Smooth muscle cell (in vitro differentiated cells): ENCODE results near the gene AK8. TPM values are rescaled to one million over a fixed set of nuclear protein-coding genes. Genes with fewer than 3 reads are reported as not detected.

Experiments
- DNase-seq: peaks from one replicate; lab custom pipeline; 2025; ENCODE audit not compliant: unreplicated experiment; lab: John Stamatoyannopoulos, UW
- H2AFZ ChIP-seq: fragments of 200-600 bp; sonication (generic); 2 replicates; pipeline ENCODE4 v1.6.0; 2016; ENCODE audit warnings: antibody characterized with exemption, low read depth, mild to moderate bottlenecking
- H3F3A ChIP-seq: fragments of 200-600 bp; sonication (generic); 2 replicates; pipeline ENCODE4 v1.6.0; 2017; ENCODE audit warnings: antibody characterized with exemption, low read depth
- H3K27ac ChIP-seq: fragments of 200-600 bp; sonication (generic); 2 replicates; pipeline ENCODE4 v1.5.1; 2016; ENCODE audit warnings: low read depth, mild to moderate bottlenecking
- H3K27me3 ChIP-seq: fragments of 200-600 bp; sonication (generic); 2 replicates; pipeline ENCODE4 v1.6.1; 2016; ENCODE audit warnings: low read depth, mild to moderate bottlenecking
- H3K36me3 ChIP-seq: fragments of 200-600 bp; sonication (generic); 2 replicates; pipeline ENCODE4 v1.5.1; 2016; ENCODE audit warnings: low read depth
- H3K4me1 ChIP-seq: fragments of 200-600 bp; sonication (generic); 2 replicates; pipeline ENCODE4 v1.5.1; 2016; ENCODE audit warnings: low read depth
- H3K4me2 ChIP-seq: fragments of 200-600 bp; sonication (generic); 2 replicates; pipeline ENCODE4 v1.6.0; 2016; ENCODE audit warnings: mild to moderate bottlenecking
- H3K4me3 ChIP-seq: fragments of 200-600 bp; sonication (generic); 2 replicates; pipeline ENCODE4 v1.5.1; 2016; ENCODE audit warnings: mild to moderate bottlenecking
- H3K79me2 ChIP-seq: fragments of 200-600 bp; sonication (generic); 2 replicates; pipeline ENCODE4 v1.6.0; 2016; ENCODE audit warnings: low read depth, mild to moderate bottlenecking
- H3K9ac ChIP-seq: fragments of 200-600 bp; sonication (generic); 2 replicates; pipeline ENCODE4 v1.6.0; 2016; ENCODE audit warnings: low read depth
- H3K9me3 ChIP-seq: fragments of 200-600 bp; sonication (generic); replicated peaks from 2 replicates; pipeline ENCODE4 v1.5.1; 2016; ENCODE audit warnings: low read depth
- H4K20me1 ChIP-seq: fragments of 200-600 bp; sonication (generic); 2 replicates; pipeline ENCODE4 v1.6.0; 2016; ENCODE audit warnings: low read depth
- CTCF ChIP-seq: fragments of 200-600 bp; sonication (generic); IDR thresholded peaks from 2 replicates; pipeline ENCODE4 v1.5.1; 2017; ENCODE audit warnings: borderline replicate concordance, mild to moderate bottlenecking, antibody characterized with exemption; ENCODE audit not compliant: insufficient read depth, poor library complexity, severe bottlenecking
- WGBS: methylation state at CpG from one replicate; pipeline ENCODE4 v1.1.7; 2016; ENCODE audit warnings: low lambda C conversion rate; 5-methylcytosine and 5-hydroxymethylcytosine counted together
- polyA plus RNA-seq: library from polyadenylated mRNA; unstranded; fragments of >200 nt; fragmentation: Nextera tagmentation; extraction: Ambion mirVana; gene quantifications from 2 replicates; pipeline ENCODE4 v1.2.1, GENCODE V29; 2016
- total RNA-seq: library from RNA; depleted of rRNA; stranded (reverse); fragments of >200 nt; gene quantifications from 2 replicates; pipeline ENCODE4 v1.2.3, GENCODE V29; 2014

Gene AK8
- total and polyA plus RNA-seq, 2 experiments from 2014 or later, result 0.67 to 1.4 TPM

- no peak for TF ChIP-seq CTCF
- no peaks in the 10 kb centered on the region for H3K27me3 ChIP-seq
- WGBS, result 99% methylated on average over 15 of the region's 15 CpGs
- no peaks in the 10 kb centered on the region for H3K79me2 ChIP-seq
- no peak overlapping the region for H3K4me3 ChIP-seq
- no peak overlapping the region for H2AFZ ChIP-seq
- no peak overlapping the region for H3K4me2 ChIP-seq
- no peaks in the 10 kb centered on the region for H4K20me1 ChIP-seq
- no peaks in the 10 kb centered on the region for H3K9me3 ChIP-seq
- H3K4me1 ChIP-seq, result no peaks in the 10 kb centered on the region
- no peak overlapping the region for H3K9ac ChIP-seq
- H3K36me3 ChIP-seq, result no peaks in the 10 kb centered on the region
- no peak overlapping the region for H3K27ac ChIP-seq
- DNase-seq, result no peak
- H3F3A ChIP-seq, result no peaks in the 10 kb centered on the region
These were observed 31.1 kb downstream of the AK8 start for GRCh38 chr9:132846918-132847515.

- Histone ChIP-seq H3K4me2 (no peak overlapping the region), H3K27ac (no peak overlapping the region), H3K9ac (no peak overlapping the region), H3K79me2 (no peaks in the 10 kb centered on the region), H3K4me3 (no peak overlapping the region), H3F3A (no peaks in the 10 kb centered on the region), H4K20me1 (no peaks in the 10 kb centered on the region), H2AFZ (no peak overlapping the region), H3K36me3 (no peaks in the 10 kb centered on the region), H3K27me3 (no peaks in the 10 kb centered on the region), H3K9me3 (no peaks in the 10 kb centered on the region), H3K4me1 (no peaks in the 10 kb centered on the region)
- TF ChIP-seq CTCF, result no peak
- DNase-seq, result no peak
- WGBS, result 81% methylated on average over 11 of the region's 12 CpGs
These were observed 31.8 kb downstream of the AK8 start for GRCh38 chr9:132846109-132846917.

- H3K9me3 ChIP-seq, result no peaks in the 10 kb centered on the region
- H3K27ac ChIP-seq, result no peak overlapping the region
- no peak for TF ChIP-seq CTCF
- no peaks in the 10 kb centered on the region for H3K36me3 ChIP-seq
- H3K27me3 ChIP-seq, result no peaks in the 10 kb centered on the region
- no peak overlapping the region for H3K4me3 ChIP-seq
- H3K4me2 ChIP-seq, result no peak overlapping the region
- no peak overlapping the region for H2AFZ ChIP-seq
- H4K20me1 ChIP-seq, result no peaks in the 10 kb centered on the region
- DNase-seq, result no peak
- no peaks in the 10 kb centered on the region for H3K79me2 ChIP-seq
- no peaks in the 10 kb centered on the region for H3K4me1 ChIP-seq
- no peak overlapping the region for H3K9ac ChIP-seq
- 80% methylated on average over 5 of the region's 5 CpGs for WGBS
- H3F3A ChIP-seq, result no peaks in the 10 kb centered on the region
These were observed 35.7 kb downstream of the AK8 start for GRCh38 chr9:132842124-132843044.
